Astrocyte (in vitro differentiated cells and primary cell): ENCODE results near the gene LRMDA. TPM values are rescaled to one million over a fixed set of nuclear protein-coding genes. Genes with fewer than 3 reads are reported as not detected.

Experiments used
- DNase-seq: peaks from one replicate; pipeline ENCODE4 v3.0.0-alpha.2; 2010; ENCODE audit warnings: low read depth
- FAIRE-seq: peaks from 2 replicates; lab custom pipeline; 2011; peaks lifted over from hg19 to GRCh38; lab: Jason Lieb, UNC
- H2AFZ ChIP-seq: 2 replicates; pipeline ENCODE4 v1.6.0; 2012; ENCODE audit warnings: low read depth, low read length, inconsistent platforms
- H3K27ac ChIP-seq: 2 replicates; pipeline ENCODE4 v1.5.1; 2011; ENCODE audit warnings: low read depth, low read length, inconsistent platforms
- H3K27me3 ChIP-seq: 2 replicates; pipeline ENCODE4 v1.6.0; 2011; ENCODE audit warnings: low read length, inconsistent platforms; ENCODE audit not compliant: insufficient read depth
- H3K36me3 ChIP-seq: 2 replicates; pipeline ENCODE4 v1.5.1; 2011; ENCODE audit warnings: low read length, inconsistent platforms; ENCODE audit not compliant: insufficient read depth
- H3K4me1 ChIP-seq: 2 replicates; pipeline ENCODE4 v1.5.1; 2011; ENCODE audit warnings: low read length, inconsistent platforms; ENCODE audit not compliant: insufficient read depth
- H3K4me2 ChIP-seq: 2 replicates; pipeline ENCODE4 v1.6.0; 2012; ENCODE audit warnings: low read length, inconsistent platforms
- H3K4me3 ChIP-seq: 2 replicates; pipeline ENCODE4 v1.5.1; 2011; ENCODE audit warnings: low read depth, mild to moderate bottlenecking, low read length, inconsistent platforms; ENCODE audit not compliant: insufficient read depth
- H3K79me2 ChIP-seq: 2 replicates; pipeline ENCODE4 v1.6.0; 2012; ENCODE audit warnings: mild to moderate bottlenecking, low read length, inconsistent platforms; ENCODE audit not compliant: insufficient read depth
- H3K9ac ChIP-seq: 2 replicates; pipeline ENCODE4 v1.6.0; 2012; ENCODE audit warnings: mild to moderate bottlenecking, low read length, inconsistent platforms
- H3K9me3 ChIP-seq: 2 replicates; pipeline ENCODE4 v1.5.1; 2012; ENCODE audit warnings: low read depth, mild to moderate bottlenecking, low read length, inconsistent platforms; ENCODE audit not compliant: insufficient read depth
- H4K20me1 ChIP-seq: 2 replicates; pipeline ENCODE4 v1.6.0; 2012; ENCODE audit warnings: low read length, inconsistent platforms; ENCODE audit not compliant: insufficient read depth
- H3K27ac Mint-ChIP-seq: one replicate; pipeline ENCODE4 v1.8.0; 2021; ENCODE audit warnings: mild to moderate bottlenecking, mixed read lengths; ENCODE audit not compliant: unreplicated experiment
- H3K27me3 Mint-ChIP-seq: one replicate; pipeline ENCODE4 v1.8.0; 2021; ENCODE audit warnings: low read depth, mixed read lengths; ENCODE audit not compliant: unreplicated experiment
- H3K36me3 Mint-ChIP-seq: one replicate; pipeline ENCODE4 v1.8.0; 2021; ENCODE audit warnings: low read depth, mixed read lengths; ENCODE audit not compliant: unreplicated experiment
- H3K4me1 Mint-ChIP-seq: one replicate; pipeline ENCODE4 v1.8.0; 2021; ENCODE audit warnings: low read depth, mixed read lengths; ENCODE audit not compliant: unreplicated experiment
- H3K4me3 Mint-ChIP-seq: one replicate; pipeline ENCODE4 v1.8.0; 2021; ENCODE audit warnings: mild to moderate bottlenecking, moderate library complexity, mixed read lengths; ENCODE audit not compliant: unreplicated experiment
- H3K9me3 Mint-ChIP-seq: one replicate; pipeline ENCODE4 v1.8.0; 2021; ENCODE audit warnings: mild to moderate bottlenecking, mixed read lengths; ENCODE audit not compliant: unreplicated experiment
- CTCF ChIP-seq: IDR thresholded peaks from 2 replicates; pipeline ENCODE4 v1.5.1; 2011; ENCODE audit warnings: low read depth, mild to moderate bottlenecking, inconsistent platforms, low read length, moderate library complexity; ENCODE audit not compliant: insufficient read depth
- EZH2 ChIP-seq: IDR thresholded peaks from 2 replicates; pipeline ENCODE4 v1.6.1; 2012; ENCODE audit warnings: mild to moderate bottlenecking, low read length, inconsistent platforms; ENCODE audit not compliant: insufficient read depth
- total RNA-seq: library from RNA; stranded (reverse); gene quantifications from 2 replicates; pipeline ENCODE4 v1.2.1, GENCODE V29; 2021

The LRMDA gene
- total RNA-seq, 1 donor from 2014 or later, result 2.7 TPM

GRCh38 chr10:76430061-76430645 is 998.7 kb downstream of the LRMDA start:
- H3K4me1 ChIP-seq, result peaks cover 38% of the 10 kb centered on the region
- H3K4me2 ChIP-seq, result peak overlapping the region; percentile 45
- peak; percentile 15 for DNase-seq
- Mint-ChIP-seq H3K9me3 (no peaks in the 10 kb centered on the region), H3K36me3 (no peaks in the 10 kb centered on the region), H3K27ac (peak overlapping the region; percentile 94), H3K4me1 (peaks cover 55% of the 10 kb centered on the region), H3K4me3 (no peak overlapping the region), H3K27me3 (no peaks in the 10 kb centered on the region)
- H4K20me1 ChIP-seq, result no peaks in the 10 kb centered on the region
- H3K4me3 ChIP-seq, result no peak overlapping the region
- TF ChIP-seq EZH2, result no peak
- no peak for TF ChIP-seq CTCF
- H3K27me3 ChIP-seq, result no peaks in the 10 kb centered on the region
- peak; percentile 67 for FAIRE-seq
- H3K27ac ChIP-seq, result no peak overlapping the region
- H3K9me3 ChIP-seq, result no peaks in the 10 kb centered on the region
- peak overlapping the region; percentile 19 for H3K9ac ChIP-seq
- no peaks in the 10 kb centered on the region for H3K36me3 ChIP-seq
- H2AFZ ChIP-seq, result peak overlapping the region; percentile 15
- H3K79me2 ChIP-seq, result no peaks in the 10 kb centered on the region

GRCh38 chr10:76432016-76433012 is 1000.9 kb downstream of the LRMDA start:
- H2AFZ ChIP-seq, result no peak overlapping the region

More at GRCh38 chr10:76432016-76433012, 1000.9 kb downstream of the LRMDA start:
- peak overlapping the region; percentile 68 for H3K4me2 ChIP-seq
- H3K9ac ChIP-seq, result no peak overlapping the region
- no peaks in the 10 kb centered on the region for H3K27me3 ChIP-seq
- Mint-ChIP-seq H3K9me3 (peaks cover under 1% of the 10 kb centered on the region), H3K27me3 (peaks cover 2% of the 10 kb centered on the region), H3K4me3 (peak overlapping the region; percentile 7), H3K36me3 (no peaks in the 10 kb centered on the region), H3K27ac (peak overlapping the region; percentile 94), H3K4me1 (peaks cover 55% of the 10 kb centered on the region)
- no peak overlapping the region for H3K4me3 ChIP-seq
- peak; percentile 85 for DNase-seq
- peak overlapping the region; percentile 54 for H3K27ac ChIP-seq
- H4K20me1 ChIP-seq, result no peaks in the 10 kb centered on the region
- peak; percentile 89 for FAIRE-seq
- no peaks in the 10 kb centered on the region for H3K36me3 ChIP-seq
- no peaks in the 10 kb centered on the region for H3K79me2 ChIP-seq
- H3K4me1 ChIP-seq, result peaks cover 38% of the 10 kb centered on the region
- H3K9me3 ChIP-seq, result no peaks in the 10 kb centered on the region
- TF ChIP-seq EZH2 (no peak), CTCF (no peak)
